AG09309 (cell line): Measurements from ENCODE around the gene RUNX2.

Experiments used
- DNase-seq: peaks from one replicate; pipeline ENCODE4 v3.0.0-alpha.2; 2010; ENCODE audit warnings: low read depth
- H3K4me3 ChIP-seq: 2 replicates; pipeline ENCODE4 v1.5.1; 2011; ENCODE audit warnings: mild to moderate bottlenecking, low read depth, low read length, moderate library complexity; ENCODE audit not compliant: control insufficient read depth
- CTCF ChIP-seq: IDR thresholded peaks from 2 replicates; pipeline ENCODE4 v1.5.1; 2011; ENCODE audit warnings: mild to moderate bottlenecking, low read depth, low read length, inconsistent platforms; ENCODE audit not compliant: insufficient read depth, control insufficient read depth; ENCODE audit errors: missing control alignments

Gene RUNX2

GRCh38 chr6:45677381-45678284, 349.5 kb downstream of the RUNX2 start:
- no peak overlapping the region for H3K4me3 ChIP-seq
- DNase-seq, result no peak
- no peak for TF ChIP-seq CTCF

GRCh38 chr6:45678285-45678607, 350.1 kb downstream of the RUNX2 start:
- no peak overlapping the region for H3K4me3 ChIP-seq
- DNase-seq, result no peak
- no peak for TF ChIP-seq CTCF

GRCh38 chr6:45679163-45679562, 351.0 kb downstream of the RUNX2 start:
- H3K4me3 ChIP-seq, result no peak overlapping the region
- TF ChIP-seq CTCF, result no peak
- no peak for DNase-seq

- no peak overlapping the region for H3K4me3 ChIP-seq
- TF ChIP-seq CTCF, result no peak
- DNase-seq, result no peak
Measured at GRCh38 chr6:45679631-45680030, 351.5 kb downstream of the RUNX2 start.

- no peak for DNase-seq
- no peak for TF ChIP-seq CTCF
- no peak overlapping the region for H3K4me3 ChIP-seq
Measured at GRCh38 chr6:45681860-45682511, 353.9 kb downstream of the RUNX2 start.

- TF ChIP-seq CTCF, result no peak
- no peak overlapping the region for H3K4me3 ChIP-seq
- no peak for DNase-seq
Measured at GRCh38 chr6:45684476-45684875, 356.3 kb downstream of the RUNX2 start.
